DMS114 treated with DMSO at 0.1 percent for 48 hours (cell line): ENCODE data around the gene NEGR1.
"Not testable (repeated sequence)": the region's sequence is repeated elsewhere in the genome, so short reads cannot be mapped to it uniquely, and the experiment has no call there.

Experiments
- DNase-seq: peaks from one replicate; lab custom pipeline; 2025; ENCODE audit not compliant: unreplicated experiment; lab: John Stamatoyannopoulos, UW

NEGR1 gene

GRCh38 chr1:72282271-72283021 is at the start of gene NEGR1:
NEGR1 (minus strand) TSS chr1:72282539.
- DNase-seq, result peak; percentile 37

- DNase-seq, result no peak
Measured at GRCh38 chr1:72326494-72326893, 44.2 kb upstream of the NEGR1 start.

- DNase-seq, result no peak
Measured at GRCh38 chr1:72324451-72324850, 42.1 kb upstream of the NEGR1 start.

GRCh38 chr1:72322910-72323309 is 40.6 kb upstream of the NEGR1 start:
- no peak for DNase-seq

GRCh38 chr1:72296501-72296900 is 14.2 kb upstream of the NEGR1 start:
- DNase-seq, result no peak

GRCh38 chr1:72288886-72289285 is 6.5 kb upstream of the NEGR1 start:
- DNase-seq, result no peak

GRCh38 chr1:72286401-72286800 is 4.1 kb upstream of the NEGR1 start:
- no peak for DNase-seq

- DNase-seq, result no peak
Measured at GRCh38 chr1:72285074-72285425, 2.7 kb upstream of the NEGR1 start.

GRCh38 chr1:72284348-72285073 is 2.2 kb upstream of the NEGR1 start:
- DNase-seq, result no peak

GRCh38 chr1:72284084-72284347 is 1.7 kb upstream of the NEGR1 start:
- no peak for DNase-seq

GRCh38 chr1:72283307-72284083 is 1.2 kb upstream of the NEGR1 start:
- DNase-seq, result peak; percentile 38

GRCh38 chr1:72283022-72283306 is 625 bp upstream of the NEGR1 start:
- peak; percentile 37 for DNase-seq

- DNase-seq, result no peak
Measured at GRCh38 chr1:72281637-72282270, 585 bp downstream of the NEGR1 start.

GRCh38 chr1:72281144-72281543 is 1.2 kb downstream of the NEGR1 start:
- no peak for DNase-seq

- DNase-seq, result no peak
Measured at GRCh38 chr1:72280711-72281110, 1.6 kb downstream of the NEGR1 start.

GRCh38 chr1:72280131-72280530 is 2.2 kb downstream of the NEGR1 start:
- no peak for DNase-seq

GRCh38 chr1:72278461-72278860 is 3.9 kb downstream of the NEGR1 start:
- no peak for DNase-seq

GRCh38 chr1:72271555-72272085 is 10.7 kb downstream of the NEGR1 start:
- no peak for DNase-seq

GRCh38 chr1:72262735-72263134 is 19.6 kb downstream of the NEGR1 start:
- DNase-seq, result no peak

GRCh38 chr1:72253132-72253531 is 29.2 kb downstream of the NEGR1 start:
- DNase-seq, result no peak

GRCh38 chr1:72241397-72241796 is 40.9 kb downstream of the NEGR1 start:
- no peak for DNase-seq

GRCh38 chr1:72235931-72236330 is 46.4 kb downstream of the NEGR1 start:
- not testable (repeated sequence) for DNase-seq
